OCI-LY7 (cell line): ENCODE measurements around the gene HDAC10. TPM values are rescaled to one million over a fixed set of nuclear protein-coding genes. Genes with fewer than 3 reads are reported as not detected.
A peak's percentile ranks its signal among the peaks of the same experiment; 100 is the strongest.

ENCODE experiments used
- BruUV-seq: library from RNA; stranded (reverse); fragments of 400-500 nt; replicated peaks from 2 replicates; lab custom pipeline; 2021; lab: Mats Ljungman, UMichigan
- CTCF ChIA-PET: fragments of 300-600 bp; sonication (Branson Sonifier 250); formaldehyde crosslinking; loops from one replicate; lab custom pipeline; 2022; ENCODE audit warnings: antibody characterized with exemption; ENCODE audit not compliant: unreplicated experiment; lab: Charles Lee
- POLR2A ChIA-PET: fragments of 300-600 bp; sonication (Branson Sonifier 250); formaldehyde crosslinking; loops from one replicate; lab custom pipeline; 2022; ENCODE audit warnings: antibody characterized with exemption; lab: Charles Lee
- DNase-seq: peaks from one replicate; pipeline ENCODE4 v3.0.0-alpha.2; 2015; ENCODE audit warnings: low spot score
- H2AFZ ChIP-seq: fragments of 200-600 bp; sonication (generic), shearing (Covaris generic); 2 replicates; pipeline ENCODE4 v1.6.1; 2014; ENCODE audit warnings: mild to moderate bottlenecking, antibody characterized with exemption, low read length, moderate library complexity
- H3K27ac ChIP-seq: fragments of 200-600 bp; sonication (generic); 2 replicates; pipeline ENCODE4 v1.5.1; 2014; ENCODE audit warnings: mixed run types, low read depth, mild to moderate bottlenecking, moderate library complexity, low read length, inconsistent platforms; ENCODE audit not compliant: poor library complexity, severe bottlenecking
- H3K36me3 ChIP-seq: fragments of 200-600 bp; sonication (generic); 2 replicates; pipeline ENCODE4 v1.6.1; 2014; ENCODE audit warnings: mild to moderate bottlenecking, antibody characterized with exemption, low read length, moderate library complexity, mixed read lengths; ENCODE audit not compliant: insufficient read depth
- H3K4me1 ChIP-seq: fragments of 200-600 bp; sonication (generic); 2 replicates; pipeline ENCODE4 v1.5.1; 2014; ENCODE audit warnings: mild to moderate bottlenecking, low read length; ENCODE audit not compliant: insufficient read depth, poor library complexity, severe bottlenecking
- H3K4me2 ChIP-seq: fragments of 200-600 bp; sonication (generic); 2 replicates; pipeline ENCODE4 v1.6.1; 2014; ENCODE audit warnings: mild to moderate bottlenecking, low read length
- H3K4me3 ChIP-seq: fragments of 200-600 bp; sonication (generic); 2 replicates; pipeline ENCODE4 v1.5.1; 2014; ENCODE audit warnings: mild to moderate bottlenecking, low read depth, low read length; ENCODE audit not compliant: poor library complexity, severe bottlenecking
- H3K79me2 ChIP-seq: fragments of 200-600 bp; sonication (generic); 2 replicates; pipeline ENCODE4 v1.6.1; 2016; ENCODE audit warnings: low read depth, mild to moderate bottlenecking, low read length, moderate library complexity, mixed read lengths; ENCODE audit not compliant: insufficient read depth
- H3K9me2 ChIP-seq: fragments of 200-600 bp; sonication (generic); 2 replicates; pipeline ENCODE4 v1.6.1; 2016; ENCODE audit warnings: mild to moderate bottlenecking, low read length, mixed read lengths; ENCODE audit not compliant: insufficient read depth
- H3K9me3 ChIP-seq: fragments of 200-600 bp; sonication (generic); 2 replicates; pipeline ENCODE4 v1.6.1; 2014; ENCODE audit warnings: mild to moderate bottlenecking, mixed run types, low read length, mixed read lengths
- H4K20me1 ChIP-seq: fragments of 200-600 bp; sonication (generic); 2 replicates; pipeline ENCODE4 v1.6.1; 2014; ENCODE audit warnings: mild to moderate bottlenecking, antibody characterized with exemption, low read length, moderate library complexity, mixed read lengths; ENCODE audit not compliant: insufficient read depth
- CTCF ChIP-seq: fragments of 200-600 bp; sonication (generic); conservative IDR thresholded peaks from 2 replicates; pipeline ENCODE4 v1.5.1; 2014; ENCODE audit warnings: mild to moderate bottlenecking, antibody characterized with exemption, low read length, moderate library complexity, mixed read lengths
- EZH2phosphoT487 ChIP-seq: fragments of 200-600 bp; sonication (generic); IDR thresholded peaks from 2 replicates; pipeline ENCODE4 v1.6.1; 2018; ENCODE audit warnings: low read depth, borderline replicate concordance, mild to moderate bottlenecking, mixed run types, antibody characterized with exemption, low read length, moderate library complexity, mixed read lengths
- intact Hi-C: fragments of 100-400 bp; cut with micrococcal nuclease; formaldehyde crosslinking; loops from one replicate; pipeline ENCODE4 v1.10.0; 2022; ENCODE audit not compliant: unreplicated experiment
- total RNA-seq, 2 experiments: library from RNA; depleted of rRNA in 1 of 2; stranded (reverse); fragments of >200 nt in 1 of 2; shearing (Covaris generic) in 1 of 2; gene quantifications; 2 replicates each; pipeline ENCODE4 v1.2.3, GENCODE V29; 2014 to 2022

Gene HDAC10
- total RNA-seq, 2 experiments from 2014 or later, result 49.4 to 74.9 TPM

GRCh38 chr22:50201191-50202129 lies 49.6 kb downstream of the HDAC10 start:
- intact Hi-C loops, result loop anchor here (2.0 kb wide), 1 partner anchor 53 kb away; no protein-coding TSS in a partner anchor
- H3K4me1 ChIP-seq, result peaks cover 17% of the 10 kb centered on the region
- peaks cover 8% of the 10 kb centered on the region; the same call in 1 of the 2 replicates for H3K9me3 ChIP-seq
- TF ChIP-seq CTCF (no peak; the same call in 1 of the 2 replicates), EZH2phosphoT487 (no peak)
- peak; percentile 35 for DNase-seq
- BruUV-seq, result no TSS peak
- H3K9me2 ChIP-seq, result no peaks in the 10 kb centered on the region
- POLR2A ChIA-PET, result no interaction called here
- H3K36me3 ChIP-seq, result peaks cover 51% of the 10 kb centered on the region
- H3K79me2 ChIP-seq, result peaks cover 32% of the 10 kb centered on the region
- H2AFZ ChIP-seq, result no peak overlapping the region
- H3K4me2 ChIP-seq, result peak overlapping the region; percentile 100
- CTCF ChIA-PET, result no interaction called here
- H3K4me3 ChIP-seq, result peak overlapping the region; percentile 98
- peak overlapping the region; percentile 39 for H3K27ac ChIP-seq
- 0 out of 2 replicates have a peak, but pooled peaks cover 8% of the 10 kb centered on the region for H4K20me1 ChIP-seq

- peak within 1 kb of the TSS; percentile 98 for H3K4me3 ChIP-seq
- 0 out of 2 replicates have a peak, but pooled peaks cover 8% of the 10 kb centered on the region for H4K20me1 ChIP-seq
- no peaks in the 10 kb centered on the region for H3K9me2 ChIP-seq
- peaks cover 52% of the 10 kb centered on the region for H3K36me3 ChIP-seq
- BruUV-seq, result no TSS peak
- peaks cover 17% of the 10 kb centered on the region for H3K4me1 ChIP-seq
- H3K27ac ChIP-seq, result peak within 1 kb of the TSS; percentile 39
- TF ChIP-seq CTCF, result no peak
- ChIA-PET CTCF (no interaction called here), POLR2A (no interaction called here)
- H3K4me2 ChIP-seq, result peak within 1 kb of the TSS; percentile 100
- intact Hi-C loops, result loop anchor here (2.0 kb wide), 1 partner anchor 52 kb away; no protein-coding TSS in a partner anchor
- DNase-seq, result peak; percentile 90
- peaks cover 8% of the 10 kb centered on the region; the same call in 1 of the 2 replicates for H3K9me3 ChIP-seq
- peaks cover 32% of the 10 kb centered on the region for H3K79me2 ChIP-seq
- H2AFZ ChIP-seq, result no peak within 1 kb of the TSS
Measured at GRCh38 chr22:50200461-50201190, 50.4 kb downstream of the HDAC10 start, which contains the start of gene SELENOO. Gene SELENOO (plus strand): TSS chr22:50201011. CDS start chr22:50201037, 26 bp downstream.
